ENCODE measurements around the gene STT3B. TPM values are rescaled to one million over a fixed set of nuclear protein-coding genes. Genes with fewer than 3 reads are reported as not detected.

Gene STT3B
- total RNA-seq, 1 donor = 169 TPM

DNA sequence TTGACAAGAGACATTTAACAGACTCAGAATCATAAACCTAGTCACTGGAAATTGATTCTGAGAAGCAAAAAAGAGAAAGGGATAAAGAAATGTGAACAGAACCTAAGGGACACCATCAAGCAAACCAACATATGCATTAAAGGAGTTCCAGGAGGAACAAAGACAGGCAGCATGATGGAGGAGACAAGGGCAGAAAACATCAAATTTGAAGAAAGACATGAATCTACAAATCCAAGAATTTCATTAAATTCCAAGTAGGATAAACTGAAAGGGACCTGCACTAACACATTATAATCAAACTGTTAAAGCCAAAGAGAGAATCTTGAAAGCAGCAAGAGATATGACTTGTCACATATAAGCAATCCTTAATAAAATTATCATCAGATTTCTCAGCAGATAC lies 122.3 kb downstream of the STT3B start:
- Histone ChIP-seq H3K27me3 (ENCODE audit: insufficient read depth, low read length) (no peaks in the 10 kb centered on the region), H3K4me1 (ENCODE audit: insufficient read depth, low read length) (no peaks in the 10 kb centered on the region), H3K9me3 (ENCODE audit: low read depth, low read length) (peaks cover 81% of the 10 kb centered on the region), H3K4me3 (ENCODE audit: low read length) (no peak overlapping the region)

DNA sequence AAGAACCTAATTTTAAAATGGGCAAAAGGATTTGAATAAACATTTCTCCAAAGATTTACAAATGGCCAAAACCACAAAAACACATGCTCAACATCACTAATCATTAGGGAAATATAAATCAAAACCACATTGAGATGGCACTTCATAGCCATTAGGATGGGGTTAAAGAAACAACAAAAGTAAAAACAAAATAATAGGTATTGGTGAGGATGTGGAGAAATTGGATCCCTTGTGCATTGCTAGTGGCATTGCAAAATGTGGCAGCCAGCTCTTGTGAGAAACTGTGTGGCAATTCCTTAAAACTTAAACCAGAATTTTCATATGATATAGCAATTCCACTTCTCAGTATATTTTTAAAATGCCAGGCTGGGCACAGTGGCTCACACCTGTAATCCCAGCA lies 126.5 kb downstream of the STT3B start:
- H3K27me3 ChIP-seq (ENCODE audit: insufficient read depth, low read length) = no peaks in the 10 kb centered on the region
- H3K4me1 ChIP-seq (ENCODE audit: insufficient read depth, low read length) = no peaks in the 10 kb centered on the region
- no peak overlapping the region for H3K4me3 ChIP-seq (ENCODE audit: low read length)
- peaks cover 41% of the 10 kb centered on the region for H3K9me3 ChIP-seq (ENCODE audit: low read depth, low read length)

DNA sequence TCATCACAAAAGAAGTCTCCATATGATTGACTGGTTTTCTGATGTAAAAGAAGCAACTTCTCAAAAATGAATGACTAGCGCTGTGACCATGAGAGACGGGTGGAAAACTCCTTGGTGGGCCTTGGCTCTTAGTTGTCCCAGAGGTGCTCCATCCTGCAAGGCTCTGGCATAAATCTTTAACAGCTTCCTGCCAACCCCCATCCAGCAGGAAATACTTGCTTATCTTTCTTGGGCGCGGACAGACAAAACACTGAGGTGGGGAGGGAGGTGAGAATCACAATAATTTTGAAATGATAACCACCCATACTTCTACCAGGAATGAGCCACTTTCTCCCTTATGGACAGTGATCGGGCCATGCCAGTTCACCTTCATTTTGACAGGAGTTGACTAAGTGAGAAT lies 128.6 kb downstream of the STT3B start:
- H3K4me1 ChIP-seq (ENCODE audit: insufficient read depth, low read length) = no peaks in the 10 kb centered on the region
- H3K4me3 ChIP-seq (ENCODE audit: low read length) = no peak overlapping the region
- no peaks in the 10 kb centered on the region for H3K27me3 ChIP-seq (ENCODE audit: insufficient read depth, low read length)
- peaks cover 21% of the 10 kb centered on the region for H3K9me3 ChIP-seq (ENCODE audit: low read depth, low read length)

DNA sequence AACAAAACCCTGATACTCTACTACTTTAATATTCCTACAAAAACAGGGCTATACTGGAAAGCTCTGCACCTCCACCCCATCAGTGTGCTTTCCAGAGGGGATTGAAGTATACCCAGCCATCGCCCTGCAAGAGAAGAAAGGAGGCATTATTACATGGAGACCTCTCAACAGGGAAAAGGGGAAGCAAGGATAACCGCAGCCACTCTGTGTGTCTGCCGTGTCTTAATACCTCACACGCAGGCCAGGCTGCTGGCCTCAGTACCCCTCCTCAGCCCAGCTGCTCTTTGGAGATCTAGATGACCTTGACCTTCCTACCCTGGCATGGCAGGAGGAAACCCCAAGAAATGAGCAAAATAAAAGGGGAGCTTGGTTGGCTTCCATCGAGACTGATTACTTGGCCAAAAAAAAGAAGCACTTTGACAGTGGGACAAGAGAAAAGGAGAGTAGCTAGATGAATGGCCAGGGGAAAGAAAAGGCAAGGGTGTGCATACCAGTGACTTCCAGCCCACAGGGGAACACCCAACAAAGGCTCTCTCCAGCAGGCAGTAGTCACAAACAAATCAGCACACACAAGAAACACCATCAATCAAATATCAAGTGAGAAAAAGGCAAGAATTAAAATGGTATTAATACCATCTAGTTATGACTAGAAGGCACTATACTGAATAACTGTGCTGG lies 129.4 kb downstream of the STT3B start:
- Histone ChIP-seq H3K9me3 (ENCODE audit: low read depth, low read length) (peaks cover 13% of the 10 kb centered on the region), H3K27me3 (ENCODE audit: insufficient read depth, low read length) (no peaks in the 10 kb centered on the region), H3K4me3 (ENCODE audit: low read length) (no peak overlapping the region), H3K4me1 (ENCODE audit: insufficient read depth, low read length) (no peaks in the 10 kb centered on the region)

DNA sequence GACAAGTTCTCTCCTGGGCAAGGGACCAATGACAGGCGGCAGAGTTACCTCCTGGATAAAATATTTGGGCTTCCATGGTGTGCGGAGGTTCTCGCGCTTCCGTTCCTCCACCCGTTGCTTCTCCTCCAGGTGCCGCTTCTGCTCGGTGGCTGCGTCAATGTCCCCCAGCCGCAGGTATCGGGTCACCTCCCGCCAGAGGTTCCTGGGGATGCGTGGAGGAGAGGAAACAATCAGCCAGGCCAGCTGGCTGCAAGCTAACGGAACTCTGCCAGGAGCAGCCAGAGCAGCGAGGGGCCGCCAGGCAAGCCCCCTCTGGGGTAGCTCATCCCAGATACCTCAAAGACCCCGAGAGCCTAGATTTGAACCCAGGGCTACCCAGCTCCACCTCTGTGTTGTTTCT lies 131.3 kb downstream of the STT3B start:
- Histone ChIP-seq H3K27me3 (ENCODE audit: insufficient read depth, low read length) (no peaks in the 10 kb centered on the region), H3K4me1 (ENCODE audit: insufficient read depth, low read length) (no peaks in the 10 kb centered on the region), H3K4me3 (ENCODE audit: low read length) (no peak overlapping the region), H3K9me3 (ENCODE audit: low read depth, low read length) (peaks cover under 1% of the 10 kb centered on the region)

DNA sequence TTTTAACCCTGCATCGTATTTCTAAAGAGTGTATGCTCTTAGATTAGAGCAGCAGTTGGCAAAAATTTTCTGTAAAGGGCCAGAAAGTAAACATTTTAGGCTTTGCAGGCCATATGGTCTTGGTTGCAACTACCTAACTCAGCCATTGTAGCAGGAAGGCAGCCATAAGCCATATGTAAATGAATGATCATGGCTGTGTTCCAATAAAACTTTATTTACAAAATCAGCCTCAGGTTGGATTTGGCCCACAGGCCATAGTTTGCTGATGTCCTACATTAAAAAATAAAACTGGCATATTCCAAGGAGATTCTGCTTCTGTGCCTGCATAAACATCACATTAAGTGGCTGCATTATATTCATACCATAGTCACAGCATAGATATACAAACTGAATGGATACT lies 134.9 kb downstream of the STT3B start:
- H3K9me3 ChIP-seq (ENCODE audit: low read depth, low read length) = no peaks in the 10 kb centered on the region
- H3K4me3 ChIP-seq (ENCODE audit: low read length) = no peak overlapping the region
- H3K4me1 ChIP-seq (ENCODE audit: insufficient read depth, low read length) = peaks cover 4% of the 10 kb centered on the region
- no peaks in the 10 kb centered on the region for H3K27me3 ChIP-seq (ENCODE audit: insufficient read depth, low read length)

DNA sequence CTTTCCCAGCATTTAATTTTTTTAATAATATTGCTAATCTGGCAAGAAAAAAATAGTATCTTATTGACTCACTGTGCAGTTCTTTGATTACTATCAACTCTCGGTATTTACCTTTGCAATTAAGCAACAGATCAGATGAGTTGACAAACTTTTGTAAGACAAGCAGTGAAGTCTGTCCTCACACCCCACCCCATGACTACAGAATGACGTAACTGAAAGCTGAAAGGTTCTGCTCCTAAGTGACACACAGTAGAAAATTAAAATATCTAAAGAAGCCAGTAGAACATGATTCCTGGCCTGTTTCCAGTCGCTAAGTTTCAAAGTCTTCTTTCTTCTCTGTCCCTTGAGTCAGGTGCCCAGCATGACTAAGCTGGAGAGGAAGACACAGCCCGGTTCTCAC lies 135.5 kb downstream of the STT3B start:
- Histone ChIP-seq H3K4me1 (ENCODE audit: insufficient read depth, low read length) (peaks cover 4% of the 10 kb centered on the region), H3K4me3 (ENCODE audit: low read length) (no peak overlapping the region), H3K9me3 (ENCODE audit: low read depth, low read length) (no peaks in the 10 kb centered on the region), H3K27me3 (ENCODE audit: insufficient read depth, low read length) (no peaks in the 10 kb centered on the region)

DNA sequence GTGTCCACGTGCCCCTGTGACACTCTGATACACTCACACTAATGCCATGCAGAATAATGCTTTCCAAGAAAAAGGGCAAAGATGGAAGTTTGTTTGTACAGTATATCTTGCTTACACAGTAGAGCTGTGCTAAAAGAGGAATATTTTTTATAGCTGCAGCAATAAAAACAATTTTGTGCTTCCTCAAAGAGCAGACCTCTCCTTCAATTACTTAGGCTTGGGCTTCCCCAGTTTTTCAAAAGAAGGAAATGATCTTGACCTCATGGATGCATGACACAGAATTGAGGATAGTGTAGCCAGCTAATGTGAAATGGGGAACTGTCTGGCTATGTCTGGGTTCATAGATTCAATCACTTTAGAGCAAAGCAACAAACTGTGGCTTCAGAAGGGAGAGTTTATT lies 137.4 kb downstream of the STT3B start:
- peaks cover 4% of the 10 kb centered on the region for H3K4me1 ChIP-seq (ENCODE audit: insufficient read depth, low read length)
- H3K27me3 ChIP-seq (ENCODE audit: insufficient read depth, low read length) = no peaks in the 10 kb centered on the region

DNA sequence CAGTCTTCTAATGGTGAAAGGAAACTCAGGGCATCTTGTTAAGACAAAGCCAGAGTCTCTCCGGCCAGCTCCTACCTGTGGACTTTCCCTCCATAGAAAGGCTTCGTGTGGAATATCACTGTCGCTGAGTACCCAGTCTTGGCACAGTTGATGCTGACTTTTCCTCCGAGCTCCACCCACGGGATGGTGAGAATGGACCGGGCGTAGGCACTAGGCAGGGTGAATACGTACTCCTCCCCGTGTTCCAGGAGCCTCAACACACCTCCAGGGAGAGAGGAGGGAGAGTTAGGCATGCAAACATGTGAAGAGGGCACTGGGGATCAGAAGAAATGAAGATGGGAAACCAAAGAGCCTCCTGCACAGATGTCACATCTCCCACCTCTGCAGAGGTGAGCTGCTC lies 138.0 kb downstream of the STT3B start:
- Histone ChIP-seq H3K4me3 (ENCODE audit: low read length) (no peak overlapping the region), H3K4me1 (ENCODE audit: insufficient read depth, low read length) (peaks cover 4% of the 10 kb centered on the region), H3K9me3 (ENCODE audit: low read depth, low read length) (no peaks in the 10 kb centered on the region), H3K27me3 (ENCODE audit: insufficient read depth, low read length) (no peaks in the 10 kb centered on the region)

More for the DNA sequence above, 137.4 kb downstream of the STT3B start:
- Histone ChIP-seq H3K4me3 (ENCODE audit: low read length) (no peak overlapping the region), H3K9me3 (ENCODE audit: low read depth, low read length) (no peaks in the 10 kb centered on the region)

DNA sequence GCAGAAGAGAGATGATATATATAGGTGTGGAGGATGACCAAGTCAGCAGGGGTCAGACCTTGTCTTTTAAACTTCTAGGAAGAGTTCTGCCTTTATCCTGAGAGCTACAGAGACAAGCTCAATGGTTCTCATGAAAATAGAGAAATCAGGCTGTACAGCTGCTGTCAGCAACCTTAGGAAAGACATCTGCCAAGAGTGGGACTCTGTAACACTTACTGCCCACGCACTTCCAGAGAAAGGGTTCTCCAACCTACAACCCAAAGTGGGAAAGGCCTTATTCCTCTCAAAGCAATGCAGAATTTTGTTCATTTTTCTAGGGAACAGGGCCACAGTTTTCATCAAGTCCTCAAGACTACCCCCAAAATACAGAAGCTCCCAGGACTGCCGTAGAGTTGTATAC lies 138.7 kb downstream of the STT3B start:
- Histone ChIP-seq H3K4me3 (ENCODE audit: low read length) (no peak overlapping the region), H3K9me3 (ENCODE audit: low read depth, low read length) (no peaks in the 10 kb centered on the region), H3K27me3 (ENCODE audit: insufficient read depth, low read length) (no peaks in the 10 kb centered on the region), H3K4me1 (ENCODE audit: insufficient read depth, low read length) (peaks cover 4% of the 10 kb centered on the region)

DNA sequence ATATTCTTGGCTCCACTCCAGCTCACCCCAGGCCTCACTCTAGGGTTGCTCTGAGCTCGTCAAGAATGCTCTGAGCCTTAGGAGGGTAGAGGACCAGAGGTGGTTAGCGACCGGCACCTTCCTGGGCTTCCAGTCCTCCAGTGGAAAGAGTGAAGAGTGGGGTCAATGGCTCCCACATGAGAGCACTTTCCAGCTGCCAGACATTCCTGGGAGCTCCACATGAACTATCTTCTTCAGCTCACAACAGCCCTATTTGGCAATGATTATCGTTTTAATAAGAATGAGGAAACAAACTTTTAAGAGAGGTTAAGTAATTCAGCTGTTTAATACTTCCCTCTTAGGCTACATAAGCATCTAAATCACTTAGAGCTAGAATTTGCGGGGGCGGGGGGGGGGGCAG lies 139.3 kb downstream of the STT3B start:
- Histone ChIP-seq H3K4me3 (ENCODE audit: low read length) (no peak overlapping the region), H3K9me3 (ENCODE audit: low read depth, low read length) (no peaks in the 10 kb centered on the region), H3K4me1 (ENCODE audit: insufficient read depth, low read length) (peaks cover 4% of the 10 kb centered on the region), H3K27me3 (ENCODE audit: insufficient read depth, low read length) (no peaks in the 10 kb centered on the region)

DNA sequence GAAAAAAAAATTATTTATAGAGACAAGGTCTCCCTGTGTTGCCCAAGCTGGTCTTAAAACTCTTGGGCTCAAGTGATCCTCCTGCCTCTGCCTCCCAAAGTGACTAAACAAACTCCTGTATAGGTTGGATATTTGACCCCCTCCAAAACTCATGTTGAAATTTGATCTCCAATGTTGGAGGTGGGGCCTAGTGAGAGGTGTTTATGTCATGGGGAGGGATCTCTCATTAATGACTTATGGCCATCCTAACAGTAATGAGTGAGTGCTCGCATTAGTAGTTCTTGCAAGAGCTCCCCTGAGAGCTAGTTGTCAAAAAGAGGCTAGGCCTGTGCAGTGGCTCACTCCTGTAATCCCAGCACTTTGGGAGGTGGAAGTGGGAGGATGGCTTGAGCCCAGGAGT lies 141.2 kb downstream of the STT3B start:
- H3K9me3 ChIP-seq (ENCODE audit: low read depth, low read length) = no peaks in the 10 kb centered on the region
- H3K4me3 ChIP-seq (ENCODE audit: low read length) = no peak overlapping the region
- H3K27me3 ChIP-seq (ENCODE audit: insufficient read depth, low read length) = no peaks in the 10 kb centered on the region
- peaks cover 4% of the 10 kb centered on the region for H3K4me1 ChIP-seq (ENCODE audit: insufficient read depth, low read length)

DNA sequence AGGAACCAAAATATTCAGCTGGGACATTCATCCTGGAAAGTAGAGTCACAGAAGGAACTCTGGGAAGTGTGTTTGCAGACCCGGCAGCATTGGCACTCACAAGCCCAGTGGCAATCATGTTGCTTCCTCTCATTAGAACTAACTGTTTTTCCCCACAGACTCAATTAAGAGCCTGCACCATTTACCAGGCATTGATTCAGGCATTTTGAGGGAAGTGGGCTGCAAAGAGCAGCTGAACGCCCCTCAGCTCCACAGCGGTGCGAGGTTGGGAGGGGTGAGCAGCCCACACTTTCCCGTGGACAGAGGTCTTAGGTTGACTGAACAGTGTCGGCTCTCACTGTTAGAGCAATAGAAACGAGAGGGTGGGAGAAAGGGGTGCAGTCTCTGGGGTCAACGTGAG lies 143.8 kb downstream of the STT3B start:
- peaks cover 4% of the 10 kb centered on the region for H3K4me1 ChIP-seq (ENCODE audit: insufficient read depth, low read length)
- no peaks in the 10 kb centered on the region for H3K9me3 ChIP-seq (ENCODE audit: low read depth, low read length)
- no peak overlapping the region for H3K4me3 ChIP-seq (ENCODE audit: low read length)
- no peaks in the 10 kb centered on the region for H3K27me3 ChIP-seq (ENCODE audit: insufficient read depth, low read length)

DNA sequence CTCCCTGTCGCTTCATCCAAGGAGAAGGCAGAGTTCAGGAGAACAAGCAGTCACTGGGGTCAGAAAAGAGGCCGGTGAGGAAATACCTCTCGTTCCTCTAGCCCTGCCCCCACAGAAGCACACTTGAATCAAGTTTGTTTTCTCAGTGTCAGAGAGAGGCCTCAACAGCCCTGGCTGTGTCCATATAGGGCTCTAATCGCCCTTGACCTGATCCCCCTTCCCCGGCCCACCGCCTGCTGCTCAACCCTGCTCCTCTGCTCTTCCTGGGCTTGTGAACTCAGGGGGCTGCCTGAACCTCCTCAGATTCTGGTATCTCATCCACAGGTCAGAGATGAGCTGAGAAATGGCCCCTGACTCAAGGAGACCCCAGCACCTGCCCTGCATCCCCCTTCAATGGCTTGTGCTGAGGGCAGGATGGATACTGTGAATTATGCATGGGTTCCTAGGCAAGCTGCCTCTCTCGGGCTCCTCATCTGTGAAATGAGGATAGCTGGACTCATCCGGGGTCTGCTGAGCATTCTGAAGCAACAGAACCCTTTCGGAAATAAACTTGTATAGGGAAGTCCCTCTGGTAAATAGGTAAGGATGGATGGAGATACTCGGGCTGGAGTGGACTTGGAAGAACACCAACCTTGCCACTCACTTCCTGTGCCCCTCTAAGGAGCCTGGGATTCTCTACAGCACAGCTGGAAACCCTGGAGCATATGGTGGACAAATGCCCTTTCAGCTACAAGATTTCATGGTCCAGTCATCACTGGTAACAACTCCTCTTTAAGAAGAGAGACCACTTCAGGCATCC lies 147.5 kb downstream of the STT3B start:
- no peak overlapping the region for H3K4me3 ChIP-seq (ENCODE audit: low read length)
- H3K27me3 ChIP-seq (ENCODE audit: insufficient read depth, low read length) = no peaks in the 10 kb centered on the region
- no peaks in the 10 kb centered on the region for H3K9me3 ChIP-seq (ENCODE audit: low read depth, low read length)
- H3K4me1 ChIP-seq (ENCODE audit: insufficient read depth, low read length) = no peaks in the 10 kb centered on the region

All from mononuclear cell (primary cell).